Endothelial cell (in vitro differentiated cells): ENCODE data around the gene ZNF90. TPM values are rescaled to one million over a fixed set of nuclear protein-coding genes. Genes with fewer than 3 reads are reported as not detected.

ENCODE experiments used
- DNase-seq: peaks from one replicate; pipeline ENCODE4 v3.0.0; 2021; ENCODE audit warnings: low spot score
- H3K27ac Mint-ChIP-seq: one replicate; pipeline ENCODE4 v1.8.0; 2021; ENCODE audit warnings: mixed read lengths, inconsistent platforms; ENCODE audit not compliant: unreplicated experiment
- H3K27me3 Mint-ChIP-seq: one replicate; pipeline ENCODE4 v1.8.0; 2021; ENCODE audit warnings: mild to moderate bottlenecking, moderate library complexity, mixed read lengths, inconsistent platforms; ENCODE audit not compliant: unreplicated experiment
- H3K36me3 Mint-ChIP-seq: one replicate; pipeline ENCODE4 v1.8.0; 2021; ENCODE audit warnings: mild to moderate bottlenecking, low read depth, mixed read lengths, inconsistent platforms; ENCODE audit not compliant: unreplicated experiment
- H3K4me1 Mint-ChIP-seq: one replicate; pipeline ENCODE4 v1.8.0; 2021; ENCODE audit warnings: mild to moderate bottlenecking, mixed read lengths, inconsistent platforms; ENCODE audit not compliant: unreplicated experiment
- H3K4me3 Mint-ChIP-seq: one replicate; pipeline ENCODE4 v1.8.0; 2021; ENCODE audit warnings: mild to moderate bottlenecking, mixed read lengths, inconsistent platforms; ENCODE audit not compliant: unreplicated experiment
- H3K9me3 Mint-ChIP-seq: one replicate; pipeline ENCODE4 v1.8.0; 2021; ENCODE audit warnings: mixed read lengths, inconsistent platforms; ENCODE audit not compliant: unreplicated experiment
- CTCF ChIP-seq: fragments of 200-600 bp; sonication (generic); IDR thresholded peaks from one replicate; pipeline ENCODE4 v1.5.0; 2021; ENCODE audit warnings: antibody characterized with exemption; ENCODE audit not compliant: unreplicated experiment
- total RNA-seq: library from RNA; stranded (reverse); fragmentation: NEBNext Ultra II Directional; extraction: Animal tissue kit (Norgen Biotek cat#: 25700); gene quantifications from one replicate; pipeline ENCODE4 v1.2.1, GENCODE V29; 2021; ENCODE audit not compliant: unreplicated experiment

Gene ZNF90
- total RNA-seq, 1 donor from 2014 or later: 16.7 TPM

- Mint-ChIP-seq H3K27ac (no peak overlapping the region), H3K9me3 (peaks cover 5% of the 10 kb centered on the region), H3K4me1 (peaks cover 16% of the 10 kb centered on the region), H3K27me3 (peaks cover under 1% of the 10 kb centered on the region), H3K36me3 (peaks cover 23% of the 10 kb centered on the region), H3K4me3 (no peak overlapping the region)
- no peak for TF ChIP-seq CTCF
- no peak for DNase-seq
Measured at GRCh38 chr19:20164456-20164855, 86.7 kb downstream of the ZNF90 start.

- Mint-ChIP-seq H3K27ac (no peak overlapping the region), H3K36me3 (peaks cover 29% of the 10 kb centered on the region), H3K9me3 (peaks cover 1% of the 10 kb centered on the region), H3K4me1 (peaks cover 17% of the 10 kb centered on the region), H3K4me3 (no peak overlapping the region), H3K27me3 (peaks cover 2% of the 10 kb centered on the region)
- TF ChIP-seq CTCF: no peak
- DNase-seq: no peak
Measured at GRCh38 chr19:20165971-20166592, 88.3 kb downstream of the ZNF90 start.

GRCh38 chr19:20167020-20167644, 89.3 kb downstream of the ZNF90 start, which contains the start of gene ZNF486:
Gene ZNF486, plus strand, starts transcription at chr19:20167214. Its CDS starts 117 bp downstream, at chr19:20167331.
- Mint-ChIP-seq H3K4me3 (peak within 1 kb of the TSS; percentile 95), H3K27me3 (peaks cover 2% of the 10 kb centered on the region), H3K9me3 (no peaks in the 10 kb centered on the region), H3K4me1 (peaks cover 21% of the 10 kb centered on the region), H3K27ac (peak within 1 kb of the TSS; percentile 99), H3K36me3 (peaks cover 37% of the 10 kb centered on the region)
- no peak for TF ChIP-seq CTCF
- DNase-seq: peak; percentile 89

GRCh38 chr19:20167651-20168122, 89.9 kb downstream of the ZNF90 start:
- DNase-seq: no peak
- Mint-ChIP-seq H3K27me3 (peaks cover 2% of the 10 kb centered on the region), H3K27ac (peak overlapping the region; percentile 99), H3K9me3 (no peaks in the 10 kb centered on the region), H3K36me3 (peaks cover 31% of the 10 kb centered on the region), H3K4me1 (peaks cover 16% of the 10 kb centered on the region), H3K4me3 (peak overlapping the region; percentile 95)
- no peak for TF ChIP-seq CTCF

Other genes with a start within 250 kb of the ZNF90 start
- gene ZNF253, start 212.1 kb upstream of the ZNF90 start, total RNA-seq: 23.3 TPM
- gene ZNF93, start 177.1 kb upstream of the ZNF90 start, total RNA-seq: 30.4 TPM
- gene ZNF682, start 38.5 kb upstream of the ZNF90 start, total RNA-seq: 25.6 TPM
- gene ZNF486, start 89.2 kb downstream of the ZNF90 start, total RNA-seq: 11.5 TPM